Measurements from ENCODE around the gene BPIFB1. TPM values are rescaled to one million over a fixed set of nuclear protein-coding genes. Genes with fewer than 3 reads are reported as not detected.

BPIFB1 gene
- total and polyA plus RNA-seq, 9 of the 15 experiments (the other 6 are each of a cell fraction or from before 2014, with no cell fraction given), result not detected

- no peak for TF ChIP-seq ZBTB49 (CRISPR knock-in tag; IDR thresholded peaks at IDR 0.05; ENCODE audit: borderline replicate concordance)
- TF ChIP-seq TCF7 (IDR thresholded peaks at IDR 0.05; ENCODE audit: borderline replicate concordance), result peak; percentile 80; the same call in 1 of the 2 replicates
- TF ChIP-seq HDAC2 (IDR thresholded peaks at IDR 0.05), result peak; percentile 83
- peak; percentile 94 for TF ChIP-seq CBFA2T3 (IDR thresholded peaks at IDR 0.05)
- peak; percentile 74; the same call in 1 of the 2 replicates for TF ChIP-seq GATAD2B (IDR thresholded peaks at IDR 0.05; ENCODE audit: borderline replicate concordance)
- peak; percentile 93 for TF ChIP-seq ARID1B (IDR thresholded peaks at IDR 0.05)
- TF ChIP-seq, protein P1, sequence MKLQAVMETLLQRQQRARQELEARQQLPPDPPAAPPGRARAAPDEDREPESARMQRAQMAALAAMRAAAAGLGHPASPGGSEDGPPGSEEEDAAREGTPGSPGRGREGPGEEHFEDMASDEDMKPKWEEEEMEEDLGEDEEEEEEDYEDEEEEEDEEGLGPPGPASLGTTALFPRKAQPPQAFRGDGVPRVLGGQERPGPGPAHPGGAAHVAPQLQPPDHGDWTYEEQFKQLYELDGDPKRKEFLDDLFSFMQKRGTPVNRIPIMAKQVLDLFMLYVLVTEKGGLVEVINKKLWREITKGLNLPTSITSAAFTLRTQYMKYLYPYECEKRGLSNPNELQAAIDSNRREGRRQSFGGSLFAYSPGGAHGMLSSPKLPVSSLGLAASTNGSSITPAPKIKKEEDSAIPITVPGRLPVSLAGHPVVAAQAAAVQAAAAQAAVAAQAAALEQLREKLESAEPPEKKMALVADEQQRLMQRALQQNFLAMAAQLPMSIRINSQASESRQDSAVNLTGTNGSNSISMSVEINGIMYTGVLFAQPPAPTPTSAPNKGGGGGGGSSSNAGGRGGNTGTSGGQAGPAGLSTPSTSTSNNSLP (IDR thresholded peaks at IDR 0.05; ENCODE audit: borderline replicate concordance, low read depth, low read length), result 0 out of 2 replicates have a peak, but pooled peaks have one; percentile 46
- TF ChIP-seq, protein P2, sequence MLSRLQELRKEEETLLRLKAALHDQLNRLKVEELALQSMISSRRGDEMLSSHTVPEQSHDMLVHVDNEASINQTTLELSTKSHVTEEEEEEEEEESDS (CRISPR knock-in tag; IDR thresholded peaks at IDR 0.05), result no peak
- peak; percentile 40; the same call in 1 of the 2 replicates for TF ChIP-seq MYC (IDR thresholded peaks at IDR 0.05; ENCODE audit: low read depth, low read length)
- TF ChIP-seq MYC (CRISPR knock-in tag; IDR thresholded peaks at IDR 0.05; ENCODE audit: borderline replicate concordance, low read depth), result no peak
- TF ChIP-seq SP1 (CRISPR knock-in tag; IDR thresholded peaks at IDR 0.05), result 0 out of 2 replicates have a peak, but pooled peaks have one; percentile 37
- TF ChIP-seq KDM1A (IDR thresholded peaks at IDR 0.05), result peak; percentile 80; a peak in 3 of 4 replicates
Measured at GRCh38 chr20:33339515-33340058, 56.6 kb downstream of the BPIFB1 start (continued).

Measured in K562 (cell line).